Left renal pelvis (tissue), 4 donors: ENCODE results near the gene SSBP1. TPM values are rescaled to one million over a fixed set of nuclear protein-coding genes. Genes with fewer than 3 reads are reported as not detected.
"Not testable (repeated sequence)": the region's sequence is repeated elsewhere in the genome, so short reads cannot be mapped to it uniquely, and the experiment has no call there.

ENCODE experiments used
- DNase-seq, 4 donors: peaks; one replicate each; pipeline ENCODE4 v3.0.0-alpha.2; 2013; ENCODE audit warnings: low read depth in 4 of 4, low spot score in 3 of 4
- polyA plus RNA-seq, 4 donors: library from polyadenylated mRNA; unstranded; fragments of 120-200 nt; gene quantifications; one replicate each; pipeline ENCODE4 v1.2.1, GENCODE V29; 2013; ENCODE audit not compliant: insufficient read length in 4 of 4

Gene SSBP1, protein sequence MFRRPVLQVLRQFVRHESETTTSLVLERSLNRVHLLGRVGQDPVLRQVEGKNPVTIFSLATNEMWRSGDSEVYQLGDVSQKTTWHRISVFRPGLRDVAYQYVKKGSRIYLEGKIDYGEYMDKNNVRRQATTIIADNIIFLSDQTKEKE
- polyA plus RNA-seq: 100 to 1,000 TPM; 114 to 159 (median 130) TPM

DNA sequence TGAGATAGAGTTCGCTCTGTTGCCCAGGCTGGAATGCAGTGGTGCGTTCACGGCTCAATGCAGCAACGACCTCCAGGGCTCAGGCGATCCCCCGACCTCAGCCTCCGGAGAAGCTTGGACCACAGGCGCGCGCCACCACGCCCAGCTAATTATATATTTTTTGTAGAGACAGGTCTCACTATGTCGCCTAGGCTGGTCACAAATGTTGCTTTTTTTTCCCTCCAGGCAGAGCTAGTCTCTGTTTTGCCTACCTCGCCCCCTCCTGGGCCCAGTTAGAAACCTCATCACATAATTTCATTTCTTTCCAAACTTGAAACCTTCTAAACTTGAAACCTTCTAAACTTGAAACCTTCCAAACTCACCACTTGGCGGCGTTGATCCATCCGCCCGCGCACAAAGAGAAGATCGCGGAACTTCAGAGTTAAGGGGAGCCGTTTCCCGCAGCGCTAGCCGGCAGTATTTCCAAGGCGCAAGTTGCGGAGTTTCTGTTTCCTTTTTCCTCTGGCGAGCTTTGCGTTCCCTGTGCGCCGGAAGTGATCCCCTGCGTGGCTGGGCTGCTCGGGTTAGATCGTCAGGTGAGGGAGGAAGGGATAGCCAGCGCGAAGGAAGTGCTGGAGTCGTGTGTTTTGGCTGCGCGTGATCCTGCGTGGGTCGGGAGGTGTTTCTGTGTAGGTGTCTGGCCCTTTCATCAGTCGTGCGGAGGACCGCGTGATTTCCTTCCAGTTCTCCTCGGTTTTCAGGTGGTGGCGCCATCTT is at the start of gene SSBP1:
TSS of gene SSBP1 (plus strand) at position 523 of the 756 bp plus-strand sequence. CDS start 809 bp downstream, outside the sequence.
- DNase-seq: peak; percentile 89 to 94 (median 92)

DNA sequence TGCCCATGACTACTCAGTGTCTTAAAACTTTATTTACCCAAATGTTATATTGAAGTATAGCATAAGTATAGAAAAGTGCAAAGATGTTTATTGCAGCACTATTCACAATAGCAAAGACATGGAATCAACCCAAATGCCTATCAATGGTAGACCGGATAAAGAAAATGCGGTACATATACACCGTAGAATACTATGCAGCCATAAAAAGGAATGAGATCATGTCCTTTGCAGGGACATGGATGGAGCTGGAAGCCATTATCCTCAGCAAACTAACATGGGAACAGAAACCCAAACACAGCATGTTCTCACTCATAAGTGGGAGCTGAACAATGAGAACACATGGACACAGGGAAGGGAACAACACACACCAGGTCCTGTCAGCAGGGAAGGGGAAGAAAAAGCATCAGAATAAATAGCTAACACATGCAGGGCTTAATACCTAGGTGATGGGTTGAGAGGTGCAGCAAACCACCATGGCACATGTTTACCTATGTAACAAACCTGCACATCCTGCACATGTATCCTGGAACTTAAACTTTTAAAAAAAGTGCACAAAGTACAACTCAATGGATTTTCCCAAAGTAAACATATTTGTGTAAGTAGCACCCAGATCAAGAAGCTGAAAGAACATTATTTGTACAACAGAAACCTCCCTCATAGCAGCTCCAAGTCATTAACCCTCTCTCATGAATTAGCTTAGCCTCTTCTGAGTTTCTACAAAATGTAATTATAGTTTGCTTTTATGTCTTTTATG is 48.9 kb upstream of the SSBP1 start:
- not testable (repeated sequence) for DNase-seq

DNA sequence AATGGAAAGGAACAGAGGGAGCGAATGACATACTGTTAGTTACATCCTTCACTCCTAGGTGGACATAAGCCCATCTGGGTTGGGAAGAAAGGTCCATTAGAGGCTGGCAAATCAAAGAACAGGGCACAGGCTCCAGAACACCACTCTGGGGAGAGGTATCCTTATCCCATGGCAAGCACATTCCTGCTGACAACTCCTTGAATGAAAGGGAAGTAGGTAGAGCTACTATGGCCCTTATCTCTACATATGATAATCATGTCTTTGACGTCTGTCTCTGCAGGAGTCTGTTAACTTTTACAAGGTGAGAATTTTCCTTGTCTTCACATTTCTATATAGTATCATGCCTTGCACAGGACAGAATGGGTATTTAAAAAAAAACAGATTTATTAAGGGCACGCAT is 46.6 kb upstream of the SSBP1 start:
- DNase-seq: no peak

DNA sequence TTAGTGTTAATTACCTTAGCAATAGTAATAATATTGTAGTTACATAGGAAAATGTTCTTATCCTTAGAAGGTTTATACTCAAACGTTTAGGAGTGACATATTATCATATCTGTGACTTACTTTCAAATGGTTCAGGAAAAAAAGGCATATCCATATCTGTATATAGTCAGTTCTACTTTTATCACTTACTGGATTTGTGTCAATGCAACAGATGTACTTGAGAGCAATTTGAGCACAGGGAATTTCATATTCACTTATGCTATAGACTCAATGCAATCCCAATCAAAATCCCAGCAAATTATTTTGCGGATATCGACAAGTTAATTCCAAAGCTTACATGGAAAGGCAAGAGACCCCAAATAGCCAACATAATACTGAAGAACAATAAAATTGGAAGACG is 46.2 kb upstream of the SSBP1 start:
- DNase-seq: no peak

DNA sequence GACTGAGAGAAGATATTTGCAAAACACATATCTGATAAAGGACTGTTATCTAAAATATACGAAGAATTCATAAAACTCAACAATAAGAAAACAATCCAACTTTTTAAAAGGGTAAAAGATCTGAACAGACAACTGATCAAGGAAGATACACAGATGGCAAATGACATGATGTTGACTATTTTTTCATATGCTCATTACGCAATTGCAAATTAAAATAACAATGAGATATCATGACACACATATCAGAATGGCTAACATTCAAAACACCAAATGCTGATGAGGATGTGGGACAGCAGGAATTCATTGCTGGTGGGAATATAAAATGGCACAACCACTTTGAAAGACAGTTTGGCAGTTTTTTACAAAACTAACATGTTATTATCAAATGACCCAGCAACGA is 45.1 kb upstream of the SSBP1 start:
- no peak for DNase-seq

DNA sequence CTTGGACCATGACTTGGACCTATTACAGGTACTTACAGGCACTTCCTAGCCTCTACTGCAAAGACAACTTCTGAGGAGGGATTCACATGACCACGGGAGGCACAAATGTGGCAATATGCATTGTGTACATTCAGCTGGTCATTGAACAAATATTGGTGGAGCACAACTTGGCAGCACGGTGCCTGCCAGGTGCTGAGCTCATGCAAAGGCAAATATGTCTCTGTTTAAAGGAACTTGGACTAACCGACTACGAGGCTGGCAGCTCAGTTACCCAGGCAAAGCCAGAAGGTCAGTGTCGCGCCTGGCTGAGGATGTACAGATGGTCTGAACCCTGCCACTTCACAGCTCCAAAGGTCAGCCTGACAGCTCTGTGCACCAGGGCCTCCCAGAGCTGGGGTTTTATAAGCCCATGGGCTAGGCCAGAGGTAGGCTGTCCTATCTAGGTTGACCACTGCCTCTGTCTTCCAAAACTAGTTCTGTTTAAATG is 42.3 kb upstream of the SSBP1 start:
- DNase-seq: no peak

DNA sequence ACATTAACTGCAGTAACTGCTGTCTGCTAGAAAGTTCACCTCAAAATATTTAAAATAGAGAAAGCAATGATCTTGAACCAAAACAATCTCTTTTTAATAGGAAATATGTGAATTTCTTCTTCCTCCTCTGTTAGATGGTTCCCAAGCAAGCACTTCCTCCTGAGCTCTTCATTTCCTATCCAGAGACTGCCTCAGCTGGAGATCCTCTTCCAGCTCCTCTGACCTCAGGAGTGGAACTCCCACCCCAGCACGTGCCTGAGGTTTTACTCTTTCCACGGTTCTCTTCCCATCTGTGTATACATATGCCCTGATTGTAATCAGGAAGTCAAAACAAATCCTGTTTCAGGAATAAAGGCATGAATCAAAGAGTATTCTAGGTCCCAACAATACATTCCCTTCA is 41.8 kb upstream of the SSBP1 start:
- no peak for DNase-seq

DNA sequence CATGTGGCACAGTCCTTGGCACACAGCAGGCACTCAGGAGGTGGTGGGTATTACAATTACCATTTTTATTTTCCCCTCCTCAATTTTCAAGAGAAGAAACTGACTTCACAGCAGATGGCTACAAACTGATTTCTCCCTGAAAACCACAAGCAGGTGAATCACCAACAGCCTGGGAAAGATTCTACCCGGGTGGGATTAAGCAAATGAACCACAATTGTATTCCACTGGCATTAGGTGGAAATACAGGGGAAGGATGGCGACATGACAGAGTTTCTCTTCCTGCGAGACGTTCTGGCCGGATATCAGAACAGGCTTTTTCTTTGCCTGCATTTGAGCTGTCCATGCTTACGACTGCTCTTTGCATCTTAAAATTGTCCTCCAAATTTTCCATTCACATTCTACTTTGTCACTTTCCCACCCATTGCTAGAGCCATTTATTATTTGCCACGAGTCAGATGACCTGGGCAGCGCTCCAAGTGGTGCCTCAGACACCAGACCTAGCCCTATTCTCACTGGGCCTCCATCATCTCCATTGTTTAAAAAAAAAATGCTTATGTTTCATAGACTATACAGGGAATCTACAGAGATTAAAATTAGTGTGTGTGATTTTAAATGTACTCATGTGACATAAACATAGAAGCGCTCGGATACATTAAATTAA is 40.8 kb upstream of the SSBP1 start:
- no peak for DNase-seq

DNA sequence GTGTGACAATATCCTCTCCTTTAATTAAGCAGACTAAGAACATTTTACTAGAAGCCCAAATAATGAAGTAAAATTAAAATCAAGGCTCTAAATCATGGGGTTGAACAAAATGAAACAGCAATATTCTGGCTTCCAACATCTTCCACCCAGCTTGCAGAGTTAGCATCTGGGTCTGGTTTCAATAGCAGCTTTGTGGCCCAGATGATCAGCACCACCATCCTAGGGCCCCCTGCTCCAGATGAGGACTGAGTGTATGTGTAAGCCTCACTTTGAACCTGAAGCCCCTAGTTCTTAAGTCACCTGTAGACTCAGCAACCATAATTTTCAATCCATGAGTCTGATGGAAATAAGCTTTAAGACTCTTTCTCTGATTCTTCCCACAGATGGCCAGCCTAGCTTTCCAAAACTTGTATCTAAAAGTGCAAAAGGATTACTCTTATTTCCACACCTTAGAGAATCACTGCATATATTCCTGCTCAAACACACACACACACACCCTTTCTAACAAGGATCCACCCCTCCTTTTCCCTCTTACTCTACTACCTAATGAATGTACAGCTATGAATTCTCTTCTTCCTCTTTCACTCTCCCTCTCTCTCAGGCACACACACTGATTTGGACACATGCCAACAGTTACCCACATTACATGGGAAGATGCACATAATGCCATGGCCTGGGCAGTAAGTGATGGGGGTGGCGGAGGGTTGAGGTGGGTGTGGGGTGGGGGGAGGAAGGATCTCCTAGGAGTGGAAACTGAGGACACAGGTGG is 39.7 kb upstream of the SSBP1 start:
- no peak for DNase-seq

DNA sequence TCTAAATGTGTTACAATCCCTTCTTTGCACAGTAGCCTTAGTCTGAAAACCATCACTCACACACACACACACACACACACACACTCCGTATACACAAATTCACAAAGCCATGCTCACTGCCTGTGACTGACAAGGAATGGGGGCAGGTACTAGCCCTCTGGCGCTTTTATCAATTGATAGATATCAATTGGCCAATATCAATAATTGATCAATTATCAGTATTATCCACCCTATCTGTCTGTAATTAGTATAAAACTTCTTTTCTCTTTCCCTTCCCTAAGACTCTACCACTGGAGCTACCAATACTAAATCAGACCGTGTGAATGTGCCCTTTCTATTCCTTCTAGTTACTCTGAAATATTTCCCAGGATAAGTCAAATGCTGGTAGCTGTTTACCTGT is 38.3 kb upstream of the SSBP1 start:
- DNase-seq: no peak

DNA sequence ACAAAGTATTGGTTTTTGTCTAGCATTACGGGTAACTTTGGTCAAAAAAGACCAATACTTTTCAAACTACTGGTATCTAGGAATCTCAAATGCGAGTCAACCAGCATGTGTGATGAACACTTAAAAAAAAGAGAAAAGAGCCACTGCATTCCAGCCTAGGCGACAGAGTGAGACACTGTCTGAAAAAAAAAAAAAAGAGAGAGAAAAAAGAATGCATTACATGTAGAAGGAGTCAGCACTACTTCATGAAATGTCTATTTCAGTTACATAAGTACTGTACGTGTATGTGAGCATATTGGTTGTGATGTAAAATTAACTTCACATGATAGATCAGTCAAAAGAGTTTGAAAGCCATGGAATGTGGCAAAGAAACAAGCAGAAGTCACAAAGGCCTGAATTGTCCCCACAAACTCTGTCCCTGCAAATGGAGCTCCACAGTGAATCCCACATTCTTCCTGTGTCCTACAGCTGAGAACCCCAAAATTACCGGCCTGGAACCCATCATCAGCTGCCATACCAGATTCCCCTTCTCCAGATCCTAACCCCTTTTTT is 37.8 kb upstream of the SSBP1 start:
- no peak for DNase-seq

DNA sequence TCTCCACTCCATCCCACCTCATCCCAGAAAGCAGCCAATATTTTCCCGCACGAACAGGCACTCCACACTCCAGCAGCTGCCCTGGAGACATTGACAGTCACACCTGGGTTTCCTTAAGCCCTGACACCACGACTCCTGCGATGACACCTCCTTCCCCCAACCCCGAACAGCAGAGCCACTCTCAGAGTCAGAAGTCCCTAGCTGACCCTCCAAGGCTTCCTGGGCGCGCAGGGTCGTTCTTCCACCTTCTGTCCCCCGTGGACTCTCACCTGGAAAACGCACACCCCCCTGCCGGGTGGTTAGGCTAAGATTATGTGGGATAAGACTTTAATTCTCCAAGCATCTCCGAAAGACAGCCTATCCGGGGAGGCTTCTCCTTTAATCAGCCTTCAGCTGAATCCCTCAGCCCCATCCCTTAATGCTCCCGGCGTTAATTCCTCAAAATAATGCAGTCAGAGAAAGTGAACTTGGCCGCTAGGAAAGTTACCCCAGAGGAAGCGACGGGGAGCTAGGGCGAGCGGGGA is 37.2 kb upstream of the SSBP1 start:
- no peak for DNase-seq

DNA sequence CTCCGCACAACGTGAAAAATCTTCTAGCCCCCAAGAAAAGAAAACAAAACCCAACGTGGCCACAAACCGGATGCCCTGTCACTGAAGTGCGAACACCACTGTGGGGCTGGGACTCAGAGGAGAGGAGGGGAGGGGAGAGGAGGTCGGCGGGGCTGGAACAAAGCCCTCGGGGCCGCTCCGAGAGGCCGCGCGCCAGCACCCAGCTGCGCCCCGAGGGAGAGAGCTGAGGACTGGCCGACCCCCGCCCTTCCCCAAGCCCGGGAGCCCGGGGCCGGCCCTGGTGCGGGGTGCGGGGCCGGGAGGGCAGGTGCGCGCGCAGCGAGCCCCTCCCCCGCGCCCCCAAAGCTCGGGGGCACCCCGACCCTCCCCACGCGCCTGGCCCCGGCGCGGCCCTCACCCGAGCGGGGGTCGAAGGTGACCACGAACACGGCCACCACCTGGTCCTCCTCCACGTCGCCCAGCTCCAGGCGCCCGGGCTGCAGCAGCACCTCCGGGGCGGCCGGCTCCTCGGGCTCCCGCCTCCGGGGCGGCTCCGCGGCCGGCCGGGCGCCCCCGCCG is 36.6 kb upstream of the SSBP1 start:
- DNase-seq: peak in 1 of 4 donors; percentile 26

DNA sequence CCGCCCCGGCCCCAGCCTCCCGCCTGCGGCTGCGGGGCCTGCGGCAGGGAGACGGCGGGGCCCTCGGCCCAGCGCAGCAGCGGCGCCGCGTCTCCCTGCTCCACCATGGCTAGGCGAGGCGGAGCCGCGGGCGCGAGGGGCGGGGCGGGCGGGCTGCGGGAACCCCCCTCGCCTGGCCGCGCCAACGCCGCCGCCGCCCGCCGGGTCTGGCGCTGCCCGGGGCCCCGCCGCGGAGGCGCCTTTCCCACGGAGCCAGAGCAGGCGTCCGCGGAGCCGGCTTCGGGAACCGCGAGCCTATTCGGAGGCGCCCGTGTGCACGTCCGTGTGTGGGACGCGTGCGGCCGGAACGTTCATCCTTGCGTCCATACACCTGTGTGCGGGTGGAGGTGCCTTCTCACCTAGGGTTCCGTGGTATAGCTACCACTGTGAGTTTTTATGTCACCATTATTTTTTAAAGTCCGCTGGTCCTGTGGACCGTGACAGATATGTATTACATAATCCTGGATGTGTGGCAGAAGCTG is 36.1 kb upstream of the SSBP1 start, which contains the start of gene DENND11:
TSS of gene DENND11 (minus strand) at position 120 of the 521 bp plus-strand sequence. CDS start at position 107, 13 bp downstream.
- DNase-seq: peak in 1 of 4 donors; percentile 19

DNA sequence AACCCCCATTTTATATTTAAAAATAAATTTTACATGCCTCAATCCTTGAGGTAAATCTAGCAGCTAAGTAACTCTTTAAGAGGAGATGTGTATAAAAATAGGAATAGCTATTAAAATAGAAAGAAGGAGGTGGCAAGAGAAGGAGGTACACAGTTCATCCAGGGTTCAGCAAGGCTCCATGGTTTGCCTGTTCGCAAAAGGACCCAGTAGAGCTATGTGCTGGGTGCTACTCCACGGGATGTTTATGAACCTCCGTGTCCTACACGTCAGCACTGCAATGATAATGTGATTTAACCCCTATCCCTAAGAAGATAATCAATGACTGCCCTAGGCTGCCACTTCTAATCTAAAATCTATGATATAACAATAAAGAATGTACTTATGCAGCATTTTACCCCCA is 35.3 kb upstream of the SSBP1 start:
- no peak for DNase-seq

DNA sequence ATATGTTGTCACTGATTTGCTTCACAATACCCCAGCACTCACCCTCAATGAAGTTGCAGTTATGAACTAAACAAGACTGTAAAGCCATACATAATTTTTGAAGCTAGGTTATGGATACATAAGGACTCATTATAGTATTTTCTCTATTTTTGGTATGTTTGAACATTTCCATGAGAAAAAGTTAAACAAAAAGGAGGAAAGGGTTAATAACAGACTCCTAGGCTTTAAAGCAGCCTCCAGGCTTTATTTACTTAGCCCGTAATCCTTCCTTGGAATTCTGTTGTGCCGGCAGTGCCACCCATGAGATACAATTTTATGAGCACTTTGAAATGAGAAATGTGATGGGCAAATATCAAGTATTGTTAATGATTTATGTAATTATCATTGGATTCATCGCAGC is 34.0 kb upstream of the SSBP1 start:
- no peak for DNase-seq

DNA sequence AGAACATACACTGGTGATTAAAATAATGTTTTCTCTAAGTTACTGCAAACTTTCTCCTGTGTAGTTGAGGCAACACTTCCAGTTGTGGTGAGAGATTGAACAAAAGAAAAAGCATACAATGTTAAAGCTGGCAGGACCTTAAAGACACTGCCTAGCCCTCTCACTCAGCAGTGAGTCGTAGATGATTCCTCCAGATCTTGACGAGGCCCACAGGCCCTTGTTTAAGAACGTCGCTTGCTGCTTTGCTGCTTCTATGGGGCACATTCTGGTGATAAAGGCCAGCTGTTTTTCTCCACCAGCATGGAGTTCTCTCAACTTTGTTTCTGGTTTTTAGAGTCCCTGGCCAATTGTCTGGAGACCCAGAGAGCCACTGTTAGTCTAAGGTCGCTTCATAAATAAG is 33.4 kb upstream of the SSBP1 start:
- DNase-seq: no peak

DNA sequence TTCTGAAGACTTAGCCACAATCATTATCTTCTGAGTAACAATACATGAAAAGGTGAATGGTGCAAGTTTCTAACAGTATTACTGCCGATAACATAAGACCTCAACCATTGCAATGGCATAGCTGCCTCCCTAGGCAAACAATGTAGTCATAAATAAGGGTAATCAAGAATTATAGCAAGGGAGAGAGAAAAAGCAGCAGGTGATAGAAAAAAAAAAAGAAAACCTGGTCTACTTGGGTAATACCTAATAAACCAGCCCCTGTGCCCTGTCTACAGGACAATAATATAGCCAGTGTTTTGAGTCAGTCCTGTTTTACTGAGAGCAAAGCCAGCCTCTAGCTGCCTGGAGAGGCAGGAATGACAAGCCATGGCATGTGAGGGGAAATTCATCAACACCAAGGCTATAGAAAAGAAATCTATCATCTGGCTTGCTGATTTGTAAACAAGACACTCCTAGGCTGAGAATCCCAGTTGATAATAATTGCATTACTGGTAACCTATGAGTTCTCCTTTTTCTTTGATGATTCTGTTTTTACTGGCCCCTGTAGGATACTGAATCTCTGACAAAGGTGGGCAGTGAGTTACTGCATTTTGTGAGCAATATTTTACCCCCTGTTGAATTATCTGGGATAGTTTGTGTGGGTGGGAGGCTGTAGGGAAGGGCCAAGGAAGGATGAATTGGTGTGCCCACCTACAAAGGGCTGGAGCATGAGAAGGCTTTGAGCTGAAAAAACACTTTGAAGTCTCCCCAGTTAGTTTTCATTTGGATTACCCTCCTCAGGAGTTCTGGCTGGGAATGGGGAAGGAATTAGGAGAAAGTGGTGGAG is 31.7 kb upstream of the SSBP1 start:
- no peak for DNase-seq
